Prostate gland (tissue), 2 donors: ENCODE measurements around the gene ALK. TPM values are rescaled to one million over a fixed set of nuclear protein-coding genes. Genes with fewer than 3 reads are reported as not detected.

Source experiments
- DNase-seq: peaks from one replicate; pipeline ENCODE4 v3.0.0-alpha.2; 2019; ENCODE audit warnings: low spot score
- H3K27ac ChIP-seq, 2 donors: fragments of 200-600 bp; sonication (generic); 2 replicates each; pipeline ENCODE4 v1.5.1; 2017 to 2019
- H3K27me3 ChIP-seq: fragments of 200-600 bp; sonication (generic); replicated peaks from 2 replicates; pipeline ENCODE4 v1.5.1; 2019; ENCODE audit not compliant: insufficient read depth
- H3K36me3 ChIP-seq, 2 donors: fragments of 200-600 bp; sonication (generic); 1 replicate in 1 of 2; 2 replicates in 1 of 2; pipeline versions ENCODE4 v1.5.1 to v1.8.1; 2017 to 2019
- H3K4me1 ChIP-seq: fragments of 200-600 bp; sonication (generic); replicated peaks from 2 replicates; pipeline ENCODE4 v1.5.1; 2019
- H3K4me3 ChIP-seq, 2 donors: fragments of 200-600 bp; sonication (generic); 2 replicates each; pipeline ENCODE4 v1.5.1; 2017 to 2019
- H3K9me3 ChIP-seq: fragments of 200-600 bp; sonication (generic); 2 replicates; pipeline ENCODE4 v1.5.1; 2017
- POLR2A ChIP-seq: fragments of 450-650 bp; IDR thresholded peaks from one replicate; pipeline ENCODE4 v1.6.1; 2016; ENCODE audit warnings: antibody characterized with exemption, mild to moderate bottlenecking
- POLR2AphosphoS5 ChIP-seq: sonication (generic); formaldehyde crosslinking; IDR thresholded peaks from one replicate; pipeline ENCODE4 v1.6.1; 2017; ENCODE audit warnings: antibody characterized with exemption
- WGBS: methylation state at CpG from one replicate; pipeline ENCODE4 v1.1.5; 2018; 5-methylcytosine and 5-hydroxymethylcytosine counted together
- intact Hi-C: fragments of 100-400 bp; cut with DNase I; formaldehyde crosslinking; loops from one replicate; pipeline ENCODE4 v1.14.2; 2022
- total RNA-seq, 2 donors: library from RNA; depleted of rRNA; stranded (reverse); fragments of >200 nt; gene quantifications; one replicate each; pipeline ENCODE4 v1.1.0, GENCODE V29; 2016
- TF ChIP-seq, protein P1 (sequence below), 4 experiments: fragments of 200-600 bp in 2 of 4; fragments of 450-650 bp in 2 of 4; sonication (generic) in 2 of 4; IDR thresholded peaks; 1 replicate in 3 of 4; 2 replicates in 1 of 4; pipeline ENCODE4 v1.5.1; 2016 to 2019; ENCODE audit warnings: antibody characterized with exemption in 4 of 4, mild to moderate bottlenecking in 2 of 4, moderate library complexity in 2 of 4

ALK gene
- total RNA-seq, 2 donors from 2014 or later: 0.14 to 1.2 TPM

- no peak for TF ChIP-seq POLR2AphosphoS5
- no peak for DNase-seq
- no peak overlapping the region for H3K4me3 ChIP-seq
- no peaks in the 10 kb centered on the region for H3K27me3 ChIP-seq
- intact Hi-C loops: no loop called here
- H3K4me1 ChIP-seq: no peaks in the 10 kb centered on the region
- no peaks in the 10 kb centered on the region for H3K9me3 ChIP-seq
- no peaks in the 10 kb centered on the region for H3K36me3 ChIP-seq
- 71% methylated on average over 3 of the region's 3 CpGs for WGBS
- no peak overlapping the region for H3K27ac ChIP-seq
Observed at GRCh38 chr2:29719639-29720038, 201.7 kb downstream of the ALK start.

DNA sequence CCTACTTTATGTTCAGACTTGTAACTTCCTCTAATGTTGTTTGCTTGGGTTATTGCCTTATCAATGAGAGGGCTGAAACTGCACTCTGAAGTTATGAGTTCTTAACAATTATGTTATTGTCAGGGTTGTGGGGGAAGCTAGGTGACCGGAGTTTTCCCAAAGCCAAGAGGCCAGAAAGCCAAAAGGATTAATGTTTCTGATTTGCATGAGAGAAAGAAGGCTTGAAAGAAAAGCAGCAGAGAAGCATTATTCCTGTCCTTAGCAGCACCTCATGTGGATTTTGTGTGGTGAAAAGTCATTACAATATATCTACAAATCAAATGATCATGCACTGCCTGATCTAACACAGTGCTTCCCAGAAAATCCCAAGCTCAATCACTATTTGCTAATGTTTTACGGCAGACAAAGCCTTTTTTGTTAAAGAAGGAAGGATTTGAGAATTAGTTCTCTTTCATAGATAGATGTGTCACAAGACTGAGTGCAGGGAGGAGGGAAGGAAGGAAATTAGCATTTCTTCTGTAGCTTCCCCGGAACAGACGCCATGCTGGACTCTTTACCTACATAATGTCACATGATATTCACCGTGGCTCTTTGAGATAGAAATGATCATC is 203.2 kb downstream of the ALK start:
- TF ChIP-seq POLR2AphosphoS5: no peak
- TF ChIP-seq, protein P1, sequence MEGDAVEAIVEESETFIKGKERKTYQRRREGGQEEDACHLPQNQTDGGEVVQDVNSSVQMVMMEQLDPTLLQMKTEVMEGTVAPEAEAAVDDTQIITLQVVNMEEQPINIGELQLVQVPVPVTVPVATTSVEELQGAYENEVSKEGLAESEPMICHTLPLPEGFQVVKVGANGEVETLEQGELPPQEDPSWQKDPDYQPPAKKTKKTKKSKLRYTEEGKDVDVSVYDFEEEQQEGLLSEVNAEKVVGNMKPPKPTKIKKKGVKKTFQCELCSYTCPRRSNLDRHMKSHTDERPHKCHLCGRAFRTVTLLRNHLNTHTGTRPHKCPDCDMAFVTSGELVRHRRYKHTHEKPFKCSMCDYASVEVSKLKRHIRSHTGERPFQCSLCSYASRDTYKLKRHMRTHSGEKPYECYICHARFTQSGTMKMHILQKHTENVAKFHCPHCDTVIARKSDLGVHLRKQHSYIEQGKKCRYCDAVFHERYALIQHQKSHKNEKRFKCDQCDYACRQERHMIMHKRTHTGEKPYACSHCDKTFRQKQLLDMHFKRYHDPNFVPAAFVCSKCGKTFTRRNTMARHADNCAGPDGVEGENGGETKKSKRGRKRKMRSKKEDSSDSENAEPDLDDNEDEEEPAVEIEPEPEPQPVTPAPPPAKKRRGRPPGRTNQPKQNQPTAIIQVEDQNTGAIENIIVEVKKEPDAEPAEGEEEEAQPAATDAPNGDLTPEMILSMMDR (IDR thresholded peaks at IDR 0.05): no peak
- no peak for TF ChIP-seq POLR2A
- Histone ChIP-seq H3K36me3 (no peaks in the 10 kb centered on the region), H3K4me1 (no peaks in the 10 kb centered on the region), H3K4me3 (no peak overlapping the region), H3K27me3 (no peaks in the 10 kb centered on the region), H3K27ac (no peak overlapping the region), H3K9me3 (no peaks in the 10 kb centered on the region)
- 70% methylated on average over 5 of the region's 5 CpGs for WGBS
- intact Hi-C loops: no loop called here
- no peak for DNase-seq

GRCh38 chr2:29715655-29716054 is 205.7 kb downstream of the ALK start:
- no peak overlapping the region for H3K27ac ChIP-seq
- intact Hi-C loops: no loop called here
- H3K27me3 ChIP-seq: no peaks in the 10 kb centered on the region
- 77% methylated on average over 3 of the region's 3 CpGs for WGBS
- TF ChIP-seq POLR2AphosphoS5 (no peak), POLR2A (no peak)
- TF ChIP-seq, protein P1 (IDR thresholded peaks at IDR 0.05): no peak
- no peaks in the 10 kb centered on the region for H3K9me3 ChIP-seq
- H3K4me3 ChIP-seq: no peak overlapping the region
- no peaks in the 10 kb centered on the region for H3K4me1 ChIP-seq
- DNase-seq: no peak
- no peaks in the 10 kb centered on the region for H3K36me3 ChIP-seq

DNA sequence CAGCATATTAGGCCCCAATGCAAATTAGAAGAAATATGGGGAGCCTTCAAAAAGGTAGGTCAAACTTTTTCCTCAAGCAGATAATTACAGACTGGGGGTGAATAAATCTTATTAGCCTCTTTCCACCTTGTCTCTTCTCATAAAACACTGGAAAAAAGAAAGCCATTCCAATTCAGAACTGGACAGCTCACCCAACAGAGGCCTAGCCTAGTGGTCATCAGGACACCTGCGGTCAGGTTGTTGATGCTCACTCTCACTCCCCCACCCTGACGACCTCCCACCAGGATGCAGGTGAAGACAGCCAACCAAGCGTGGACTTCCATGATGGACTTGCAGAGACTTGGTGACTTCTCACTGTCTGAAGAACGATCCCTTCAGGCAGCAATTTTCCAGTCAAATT is 207.1 kb downstream of the ALK start:
- H3K9me3 ChIP-seq: no peaks in the 10 kb centered on the region
- no peak overlapping the region for H3K4me3 ChIP-seq
- DNase-seq: no peak
- H3K27ac ChIP-seq: no peak overlapping the region
- H3K27me3 ChIP-seq: no peaks in the 10 kb centered on the region
- TF ChIP-seq, protein P1 (IDR thresholded peaks at IDR 0.05): no peak
- TF ChIP-seq POLR2A (no peak), POLR2AphosphoS5 (no peak)
- 85% methylated on average over 4 of the region's 4 CpGs for WGBS
- no peaks in the 10 kb centered on the region for H3K4me1 ChIP-seq
- intact Hi-C loops: no loop called here
- no peaks in the 10 kb centered on the region for H3K36me3 ChIP-seq

- Histone ChIP-seq H3K4me1 (no peaks in the 10 kb centered on the region), H3K9me3 (no peaks in the 10 kb centered on the region), H3K4me3 (no peak overlapping the region), H3K36me3 (no peaks in the 10 kb centered on the region), H3K27ac (no peak overlapping the region), H3K27me3 (no peaks in the 10 kb centered on the region)
- WGBS: 76% methylated on average over 4 of the region's 4 CpGs
- TF ChIP-seq, protein P1 (IDR thresholded peaks at IDR 0.05): no peak
- TF ChIP-seq POLR2A: no peak
- TF ChIP-seq POLR2AphosphoS5: no peak
- intact Hi-C loops: no loop called here
- no peak for DNase-seq
Observed at GRCh38 chr2:29706171-29706720, 215.1 kb downstream of the ALK start.
